Natural killer cell (primary cell): ENCODE data around the gene EPHA6. TPM values are rescaled to one million over a fixed set of nuclear protein-coding genes. Genes with fewer than 3 reads are reported as not detected.

ENCODE experiments used
- ATAC-seq, 3 donors: fragments of 150-1000 bp in 2 of 3; fragments of 200-7000 bp in 1 of 3; cut with Tn5 transposase; 1 replicate in 1 of 3; 2 replicates in 2 of 3; pipeline ENCODE4 v1.10.0; 2021; ENCODE audit warnings: mild to moderate bottlenecking in 2 of 3, moderate library complexity in 2 of 3
- DNase-seq, 2 donors: peaks; one replicate each; pipeline versions ENCODE4 v3.0.0 to v3.0.0-alpha.2; 2013 to 2021; ENCODE audit warnings: mixed read lengths in 1 of 2
- H3K27ac ChIP-seq: one replicate; pipeline ENCODE4 v1.5.1; 2013; ENCODE audit warnings: mild to moderate bottlenecking, low read length
- H3K27me3 ChIP-seq: one replicate; pipeline ENCODE4 v1.6.1; 2013; ENCODE audit warnings: low read length; ENCODE audit not compliant: control insufficient read depth, insufficient read depth
- H3K36me3 ChIP-seq: one replicate; pipeline ENCODE4 v1.6.1; 2013; ENCODE audit warnings: low read length; ENCODE audit not compliant: control insufficient read depth, insufficient read depth
- H3K4me1 ChIP-seq: one replicate; pipeline ENCODE4 v1.6.1; 2013; ENCODE audit warnings: low read length; ENCODE audit not compliant: control insufficient read depth, insufficient read depth
- H3K4me3 ChIP-seq: one replicate; pipeline ENCODE4 v1.5.1; 2013; ENCODE audit warnings: low read length
- H3K9me3 ChIP-seq: one replicate; pipeline ENCODE4 v1.6.1; 2013; ENCODE audit warnings: low read length; ENCODE audit not compliant: control insufficient read depth, insufficient read depth
- H3K27ac Mint-ChIP-seq, 2 donors: one replicate each; pipeline ENCODE4 v1.8.0; 2022; ENCODE audit warnings: mild to moderate bottlenecking in 2 of 2, mixed read lengths in 2 of 2, moderate library complexity in 1 of 2
- H3K27me3 Mint-ChIP-seq, 2 donors: one replicate each; pipeline ENCODE4 v1.8.0; 2022; ENCODE audit warnings: low read depth in 2 of 2, mixed read lengths in 2 of 2
- H3K36me3 Mint-ChIP-seq: one replicate; pipeline ENCODE4 v1.8.0; 2022; ENCODE audit warnings: mixed read lengths
- H3K4me1 Mint-ChIP-seq, 2 donors: one replicate each; pipeline ENCODE4 v1.8.0; 2022; ENCODE audit warnings: mixed read lengths in 2 of 2
- H3K4me3 Mint-ChIP-seq: one replicate; pipeline ENCODE4 v1.8.0; 2022; ENCODE audit warnings: mild to moderate bottlenecking, moderate library complexity, mixed read lengths
- H3K9me3 Mint-ChIP-seq, 2 donors: one replicate each; pipeline ENCODE4 v1.8.0; 2022; ENCODE audit warnings: mixed read lengths in 2 of 2
- CTCF ChIP-seq: fragments of 200-600 bp; IDR thresholded peaks from one replicate; pipeline ENCODE4 v1.8.0; 2022; ENCODE audit warnings: antibody characterized with exemption
- WGBS: methylation state at CpG from one replicate; pipeline ENCODE4 v1.1.7; 2013; ENCODE audit warnings: missing lambda C conversion rate; ENCODE audit not compliant: insufficient coverage; 5-methylcytosine and 5-hydroxymethylcytosine counted together
- intact Hi-C: fragments of 100-400 bp; cut with micrococcal nuclease; formaldehyde crosslinking; loops from one replicate; pipeline ENCODE4 v1.14.2; 2022
- total RNA-seq, 4 donors: library from RNA; stranded (reverse); fragments of 120-200 nt in 1 of 4; gene quantifications; one replicate each; pipeline versions ENCODE4 v1.2.3 to v1.2.4, GENCODE V29; 2013 to 2022

The EPHA6 gene
- total RNA-seq, 3 donors from 2014 or later (not counting 1 experiment from before 2014, with no cell fraction given) = not detected

- ATAC-seq = no peak
- Histone ChIP-seq H3K27ac (no peak overlapping the region), H3K36me3 (no peaks in the 10 kb centered on the region), H3K4me1 (no peaks in the 10 kb centered on the region), H3K4me3 (no peak overlapping the region), H3K9me3 (no peaks in the 10 kb centered on the region), H3K27me3 (no peaks in the 10 kb centered on the region)
- no peaks in the 10 kb centered on the region for H3K4me1 Mint-ChIP-seq
- H3K27ac Mint-ChIP-seq = no peak overlapping the region
- no peak for DNase-seq
- no peaks in the 10 kb centered on the region for H3K36me3 Mint-ChIP-seq
- 85% methylated on average over 3 of the region's 3 CpGs for WGBS
- H3K4me3 Mint-ChIP-seq = no peak overlapping the region
- no peaks in the 10 kb centered on the region for H3K27me3 Mint-ChIP-seq
- TF ChIP-seq CTCF = no peak
- intact Hi-C loops = no loop called here
- peaks cover 6 to 12% of the 10 kb centered on the region in 2 donors for H3K9me3 Mint-ChIP-seq
Observed at GRCh38 chr3:97037294-97037943, 223.0 kb downstream of the EPHA6 start.

GRCh38 chr3:97043411-97043810 is 229.0 kb downstream of the EPHA6 start:
- no peaks in the 10 kb centered on the region for H3K36me3 Mint-ChIP-seq
- Histone ChIP-seq H3K9me3 (peaks cover 4% of the 10 kb centered on the region), H3K36me3 (no peaks in the 10 kb centered on the region), H3K27me3 (no peaks in the 10 kb centered on the region), H3K4me3 (no peak overlapping the region), H3K4me1 (no peaks in the 10 kb centered on the region), H3K27ac (no peak overlapping the region)
- 86% methylated on average over 2 of the region's 2 CpGs for WGBS
- no peak overlapping the region for H3K27ac Mint-ChIP-seq
- H3K9me3 Mint-ChIP-seq = peaks cover 2 to 9% of the 10 kb centered on the region in 2 donors
- H3K27me3 Mint-ChIP-seq = no peaks in the 10 kb centered on the region
- no peak for DNase-seq
- no peak for TF ChIP-seq CTCF
- intact Hi-C loops = no loop called here
- no peak for ATAC-seq
- no peaks in the 10 kb centered on the region for H3K4me1 Mint-ChIP-seq
- H3K4me3 Mint-ChIP-seq = no peak overlapping the region

GRCh38 chr3:97057365-97057764 is 243.0 kb downstream of the EPHA6 start:
- H3K36me3 Mint-ChIP-seq = no peaks in the 10 kb centered on the region
- Histone ChIP-seq H3K4me1 (no peaks in the 10 kb centered on the region), H3K27ac (no peak overlapping the region), H3K36me3 (no peaks in the 10 kb centered on the region), H3K4me3 (no peak overlapping the region), H3K27me3 (no peaks in the 10 kb centered on the region), H3K9me3 (peaks cover 2% of the 10 kb centered on the region)
- H3K9me3 Mint-ChIP-seq = peaks cover 2 to 22% of the 10 kb centered on the region in 2 donors
- 79% methylated on average over 2 of the region's 3 CpGs for WGBS
- no peaks in the 10 kb centered on the region for H3K4me1 Mint-ChIP-seq
- H3K27me3 Mint-ChIP-seq = no peaks in the 10 kb centered on the region
- intact Hi-C loops = no loop called here
- no peak overlapping the region for H3K27ac Mint-ChIP-seq
- DNase-seq = no peak
- TF ChIP-seq CTCF = no peak
- H3K4me3 Mint-ChIP-seq = no peak overlapping the region
- ATAC-seq = no peak

GRCh38 chr3:97059168-97059567 is 244.8 kb downstream of the EPHA6 start:
- no peak for DNase-seq
- Histone ChIP-seq H3K4me1 (no peaks in the 10 kb centered on the region), H3K9me3 (peaks cover 2% of the 10 kb centered on the region), H3K27ac (no peak overlapping the region), H3K27me3 (no peaks in the 10 kb centered on the region), H3K36me3 (no peaks in the 10 kb centered on the region), H3K4me3 (no peak overlapping the region)
- TF ChIP-seq CTCF = no peak
- no peak for ATAC-seq
- Mint-ChIP-seq H3K27ac (no peak overlapping the region), H3K27me3 (no peaks in the 10 kb centered on the region), H3K9me3 (peaks cover 2 to 22% of the 10 kb centered on the region in 2 donors), H3K36me3 (no peaks in the 10 kb centered on the region), H3K4me1 (no peaks in the 10 kb centered on the region), H3K4me3 (no peak overlapping the region)
- WGBS = no CpG with 5 or more reads among the region's 1 CpG
- intact Hi-C loops = no loop called here
